ENCODE data around the gene CADM2.
"Not testable (repeated sequence)": the region's sequence is repeated elsewhere in the genome, so short reads cannot be mapped to it uniquely, and the experiment has no call there.

The CADM2 gene

DNA sequence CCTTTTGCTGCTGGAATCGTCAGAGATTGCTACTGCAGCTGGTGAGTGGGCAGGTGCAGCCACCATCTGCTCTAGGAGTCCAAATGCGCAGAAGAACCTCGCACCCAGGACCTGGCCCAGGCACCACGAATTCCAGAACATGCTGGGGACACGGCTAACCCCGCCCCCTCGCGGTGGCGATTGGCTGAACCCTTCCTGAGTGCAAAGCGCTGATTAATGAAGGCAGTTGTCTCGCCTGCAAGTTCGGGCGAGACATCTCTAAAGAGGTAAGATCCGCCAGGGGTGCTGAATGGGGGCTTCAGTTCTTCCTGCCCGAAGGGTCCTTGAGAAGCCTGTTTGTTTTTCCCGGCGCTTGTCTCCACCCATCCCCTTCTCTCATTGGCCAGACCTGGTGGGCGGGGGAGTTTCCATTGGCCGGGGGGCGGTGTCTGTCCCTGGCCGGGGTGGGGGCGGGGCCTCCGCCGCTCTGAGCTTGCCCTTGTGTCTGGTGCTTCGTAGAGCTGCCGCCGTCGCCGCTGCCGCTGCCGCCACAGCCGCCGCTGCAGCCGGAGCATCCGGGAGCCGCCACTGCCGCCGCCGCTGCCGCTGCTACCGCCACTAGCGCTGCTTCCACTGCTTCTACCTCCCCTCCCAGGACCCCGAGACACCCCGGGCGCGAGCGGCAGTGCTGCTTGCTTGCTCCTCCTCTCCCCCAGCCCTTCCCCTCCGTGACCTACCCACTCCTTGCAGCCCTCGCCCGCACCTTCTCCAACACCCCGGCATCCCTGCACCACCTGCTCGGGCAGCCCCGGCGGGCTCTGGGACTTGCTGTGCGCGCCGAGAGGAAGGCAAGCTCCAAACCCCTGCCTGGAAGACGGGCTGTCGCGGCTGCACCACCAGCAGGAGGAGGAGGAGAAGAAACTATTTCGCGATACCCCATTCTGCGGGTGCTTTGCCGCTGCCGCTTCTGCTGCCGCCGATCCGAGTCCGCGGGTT lies at the start of gene CADM2:
CADM2 (plus strand) TSS at position 495 of the 975 bp plus-strand sequence.
- DNase-seq, result no peak

DNA sequence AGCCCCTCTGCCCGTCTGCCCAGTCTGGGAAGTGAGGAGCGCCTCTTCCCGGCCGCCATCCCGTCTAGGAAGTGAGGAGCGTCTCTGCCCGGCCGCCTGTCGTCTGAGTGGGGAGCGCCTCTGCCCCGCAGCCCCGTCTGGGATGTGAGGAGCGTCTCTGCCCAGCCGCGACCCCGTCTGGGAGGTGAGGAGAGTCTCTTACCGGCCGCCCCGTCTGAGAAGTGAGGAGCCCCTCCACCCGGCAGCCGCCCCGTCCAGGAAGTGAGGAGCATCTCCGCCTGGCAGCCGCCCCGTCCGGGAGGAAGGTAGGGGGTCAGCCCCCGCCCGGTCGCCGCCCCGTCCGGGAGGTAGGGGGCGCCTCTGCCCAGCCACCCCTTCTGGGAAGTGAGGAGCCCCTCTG lies 40.2 kb upstream of the CADM2 start:
- DNase-seq, result not testable (repeated sequence)

DNA sequence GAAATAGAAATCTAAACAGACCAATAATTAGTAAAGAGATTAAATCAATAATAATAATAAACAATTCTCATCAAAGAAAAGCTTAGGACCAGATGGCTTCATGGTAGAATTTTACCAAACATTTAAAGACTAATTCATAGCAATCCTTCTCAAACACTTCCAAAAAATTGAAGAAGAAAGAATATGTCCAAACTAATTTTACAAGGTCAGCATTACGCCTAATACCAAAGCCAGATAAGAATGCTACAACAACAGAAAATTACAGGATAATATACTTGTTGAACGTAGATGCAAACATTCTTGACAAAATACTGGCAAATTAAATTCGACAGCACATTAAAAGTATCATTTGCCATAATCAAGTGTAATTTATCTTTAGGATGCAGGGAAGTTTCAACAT lies 36.1 kb upstream of the CADM2 start:
- no peak for DNase-seq

GRCh38 chr3:84925571-84925970 lies 33.2 kb upstream of the CADM2 start:
- DNase-seq, result no peak

DNA sequence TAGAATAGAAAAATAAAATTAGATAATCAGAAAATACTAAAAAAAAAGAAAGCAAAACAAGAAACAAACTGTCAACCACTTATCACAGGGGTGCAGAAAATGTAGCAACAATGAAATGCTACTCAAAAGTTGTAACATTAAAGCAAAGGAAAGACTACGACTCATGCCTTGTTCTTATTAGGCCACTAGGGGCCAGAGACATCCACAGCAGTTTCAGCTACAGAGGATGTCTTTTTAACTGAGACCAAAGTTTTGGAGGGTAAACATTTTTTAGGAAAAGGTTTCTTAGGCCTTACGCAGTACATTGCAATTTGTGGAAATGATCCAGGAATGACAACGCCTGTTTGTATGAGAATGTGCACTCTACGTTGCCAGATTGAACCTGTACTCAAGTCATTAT lies 15.4 kb upstream of the CADM2 start:
- no peak for DNase-seq

DNA sequence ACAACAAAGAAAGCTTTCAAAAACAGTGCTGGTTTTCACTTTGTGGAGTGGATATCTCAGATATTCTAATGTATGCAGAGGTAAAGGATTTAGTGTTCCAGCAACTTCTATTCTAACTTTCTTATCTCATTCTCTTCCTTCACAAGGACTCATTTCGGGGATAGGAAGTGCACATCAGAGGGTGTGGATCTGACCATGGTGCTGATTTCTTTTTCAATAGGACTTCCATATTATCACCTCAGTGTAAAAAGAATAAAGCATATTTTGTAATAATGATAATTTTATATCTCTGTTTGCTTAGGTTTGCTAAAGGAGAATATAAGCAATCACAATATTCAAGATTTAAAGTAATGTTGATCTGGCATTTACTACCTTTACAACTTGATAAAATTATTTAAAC lies 12.5 kb upstream of the CADM2 start:
- DNase-seq, result no peak

DNA sequence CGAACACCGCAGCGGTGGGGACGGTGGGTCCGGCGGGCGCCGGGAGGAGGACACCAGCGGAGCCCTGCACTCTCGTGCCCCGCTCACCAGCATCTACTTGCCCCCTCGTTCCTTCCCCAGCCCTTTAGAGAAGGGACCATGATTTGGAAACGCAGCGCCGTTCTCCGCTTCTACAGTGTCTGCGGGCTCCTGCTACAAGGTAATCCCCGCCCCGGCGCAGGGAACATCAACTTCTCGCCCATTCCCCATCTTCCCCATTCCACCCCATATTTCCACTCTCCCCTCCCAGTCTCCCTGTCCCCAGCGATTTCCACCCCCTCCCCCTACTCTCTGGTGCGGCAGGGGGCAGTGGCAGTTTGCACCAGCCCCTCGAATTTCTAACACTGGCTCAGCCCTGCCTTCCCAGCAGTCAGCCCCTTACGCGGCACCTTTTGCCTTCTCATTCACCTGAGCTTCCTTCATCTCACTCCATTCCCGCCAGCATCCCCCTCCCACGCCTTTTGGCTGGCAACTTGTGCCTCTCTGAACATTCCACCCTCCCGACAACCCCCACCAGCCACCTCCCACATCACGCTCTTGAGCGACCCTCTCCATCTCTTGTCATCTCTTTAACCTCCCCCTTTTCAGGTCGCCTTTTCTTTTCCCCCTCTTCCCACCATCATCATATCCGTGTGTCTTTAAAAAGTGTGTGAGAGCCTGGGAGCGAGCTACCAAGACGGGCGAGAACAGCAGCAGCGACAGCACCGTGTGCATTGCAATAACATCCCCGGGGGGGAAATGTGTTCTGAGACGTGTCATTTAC lies 882 bp downstream of the CADM2 start:
- no peak for DNase-seq

- DNase-seq, result no peak
Measured at GRCh38 chr3:84960581-84960980, 1.8 kb downstream of the CADM2 start.

- no peak for DNase-seq
Measured at GRCh38 chr3:84961011-84961410, 2.2 kb downstream of the CADM2 start.

DNA sequence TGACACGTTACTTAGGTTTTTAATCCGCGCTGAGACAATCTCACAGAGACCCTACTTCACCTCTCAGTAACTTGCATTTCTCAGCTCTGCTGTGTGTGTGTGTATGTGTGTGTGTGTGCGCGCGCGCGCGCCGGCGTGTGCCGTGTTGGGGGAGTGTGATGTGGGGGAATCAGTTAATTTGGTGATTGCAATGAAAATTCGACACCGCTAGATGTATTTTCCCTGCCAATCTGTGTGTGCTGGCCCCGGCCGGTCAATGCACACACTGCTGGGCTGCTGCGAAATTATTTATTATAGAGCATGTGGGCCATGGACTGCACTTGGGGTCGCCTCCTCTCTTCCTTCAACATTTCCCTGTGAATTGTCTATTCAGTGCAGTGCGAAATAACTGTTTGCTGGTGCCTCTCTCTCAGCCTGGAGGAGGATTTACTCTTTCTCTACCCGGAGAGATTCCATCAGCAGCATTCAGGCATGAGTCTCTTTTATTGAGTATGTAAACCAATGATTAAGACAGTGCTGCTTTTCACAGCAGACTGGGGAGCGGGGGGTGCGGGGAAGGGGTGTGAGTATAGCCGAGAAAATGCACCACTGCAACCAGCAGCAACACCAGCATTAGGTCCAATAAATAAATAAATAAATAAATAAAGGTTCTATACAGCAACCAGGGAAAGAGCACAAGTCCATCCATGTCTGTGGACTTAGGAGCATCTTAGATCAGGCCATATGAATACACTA lies 2.9 kb downstream of the CADM2 start:
- no peak for DNase-seq

GRCh38 chr3:84962415-84962814 lies 3.6 kb downstream of the CADM2 start:
- no peak for DNase-seq

- no peak for DNase-seq
Measured at GRCh38 chr3:84963137-84963536, 4.3 kb downstream of the CADM2 start.

- no peak for DNase-seq
Measured at GRCh38 chr3:84965141-84965540, 6.4 kb downstream of the CADM2 start.

GRCh38 chr3:84967767-84968581 lies 9.2 kb downstream of the CADM2 start:
- DNase-seq, result no peak

DNA sequence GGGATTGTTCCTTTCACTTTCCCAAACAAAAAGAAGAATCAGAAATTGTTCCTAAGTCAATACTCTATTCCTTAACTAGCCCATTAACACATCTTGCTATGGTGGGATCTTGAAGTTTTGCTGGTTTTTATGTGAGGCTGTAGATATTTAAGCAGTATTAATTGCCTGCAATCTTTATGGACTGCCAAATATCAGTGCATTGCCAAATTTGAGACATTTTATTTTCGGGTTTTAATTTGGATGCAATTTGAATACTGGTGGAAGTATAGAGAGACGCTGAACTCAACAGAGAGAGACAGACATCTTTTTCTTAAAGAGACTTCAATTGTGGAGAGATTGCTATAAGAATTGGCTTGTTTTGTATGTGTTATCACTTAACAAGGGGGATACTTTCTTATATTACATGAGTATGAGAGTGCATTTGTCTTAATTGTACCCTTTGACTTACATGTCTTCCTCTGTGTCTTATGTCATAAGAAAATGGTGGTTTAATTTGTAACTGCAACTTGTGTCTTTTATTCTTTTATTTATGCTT lies 10.0 kb downstream of the CADM2 start:
- no peak for DNase-seq

GRCh38 chr3:84974347-84974746 lies 15.6 kb downstream of the CADM2 start:
- DNase-seq, result no peak

- no peak for DNase-seq
Measured at GRCh38 chr3:84977021-84977420, 18.2 kb downstream of the CADM2 start.

DNA sequence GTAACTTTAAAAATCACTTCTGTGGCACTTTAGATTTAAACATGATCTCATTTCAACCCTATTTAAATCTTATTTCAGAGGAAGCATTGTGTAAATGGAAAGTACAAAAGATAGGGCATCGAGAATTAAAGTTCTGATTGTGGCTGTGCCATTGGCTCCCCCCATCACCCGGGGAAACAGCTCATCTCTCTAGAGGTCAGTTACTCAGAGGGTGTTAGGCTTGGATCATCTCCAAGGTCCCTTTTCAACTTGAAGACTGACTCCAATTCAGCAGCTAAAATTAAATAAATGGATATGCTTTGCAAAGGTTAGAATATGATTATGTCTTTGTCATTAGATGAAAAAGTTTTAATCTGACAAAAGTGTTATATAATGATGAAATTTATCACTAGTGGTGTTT lies 20.1 kb downstream of the CADM2 start:
- DNase-seq, result no peak

DNA sequence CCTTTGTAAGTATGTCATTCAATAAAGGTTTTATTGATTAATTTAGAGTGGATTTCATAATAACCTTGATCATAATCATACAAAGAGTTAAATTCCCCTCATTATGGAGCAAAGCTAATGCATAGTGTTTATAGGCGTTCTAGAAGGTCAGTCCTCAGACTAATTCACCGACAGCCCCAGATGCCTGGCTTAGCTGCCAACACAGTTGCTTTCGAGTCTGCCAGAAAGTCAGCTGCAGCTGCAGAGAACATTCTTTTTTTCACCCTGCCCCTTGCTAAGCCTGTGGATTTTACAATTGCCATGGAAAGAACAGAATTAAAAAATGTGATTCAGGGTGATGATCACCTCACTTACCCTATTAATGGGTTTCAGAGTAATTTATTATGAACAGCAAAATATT lies 21.2 kb downstream of the CADM2 start:
- no peak for DNase-seq

DNA sequence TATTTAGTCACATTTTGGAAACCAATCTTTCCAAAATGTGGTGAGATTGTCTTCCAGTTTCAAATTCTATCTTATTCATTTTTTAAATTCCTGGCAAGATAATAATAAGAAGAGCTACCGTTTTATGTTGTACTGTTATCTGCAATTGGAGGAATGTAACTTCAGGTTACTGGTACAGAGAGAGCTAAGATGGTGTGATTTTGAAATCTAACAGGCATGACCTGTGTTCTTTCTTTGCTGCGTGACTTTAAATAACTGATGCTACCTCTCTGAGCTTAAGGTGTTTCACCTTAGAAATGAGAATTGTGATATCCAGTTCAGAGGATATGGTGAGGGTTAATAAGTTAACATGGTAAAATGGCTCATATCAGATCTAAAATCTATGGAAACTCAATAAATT lies 21.7 kb downstream of the CADM2 start:
- DNase-seq, result no peak

- DNase-seq, result no peak
Measured at GRCh38 chr3:84983490-84983889, 24.7 kb downstream of the CADM2 start.

GRCh38 chr3:84984429-84984828 lies 25.6 kb downstream of the CADM2 start:
- no peak for DNase-seq
